Activated gamma-delta T cell treated with anti-CD3 and anti-CD28 coated beads, Interleukin-2, amount 50 U/mL, for 16 hours (primary cell): ENCODE measurements around the gene ZRANB1.

Experiments used
- DNase-seq: peaks from one replicate; pipeline ENCODE4 v3.0.0-alpha.2; 2020; ENCODE audit warnings: low read depth

The ZRANB1 gene

GRCh38 chr10:125020386-125020785 lies 78.5 kb downstream of the ZRANB1 start:
- DNase-seq: no peak

DNA sequence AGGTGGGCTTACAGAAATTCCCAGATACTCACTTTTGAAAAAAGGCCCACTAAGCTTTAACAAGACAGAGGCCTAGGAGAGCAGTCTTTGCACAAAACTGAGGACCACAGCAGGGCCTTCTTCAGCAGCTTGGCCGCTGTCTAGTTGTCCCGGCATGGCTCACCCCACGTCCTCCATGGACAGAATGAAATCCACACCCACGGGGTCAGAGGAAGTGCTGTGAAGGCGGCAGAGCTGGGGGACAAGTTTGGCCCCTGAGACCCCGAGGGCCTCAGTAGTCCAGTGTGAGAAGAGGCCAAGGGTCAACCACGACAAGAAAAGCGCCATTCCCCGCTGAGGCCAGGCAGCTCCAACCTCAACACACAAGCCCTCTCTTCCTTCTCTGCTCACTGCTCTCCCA lies 78.9 kb downstream of the ZRANB1 start:
- no peak for DNase-seq

DNA sequence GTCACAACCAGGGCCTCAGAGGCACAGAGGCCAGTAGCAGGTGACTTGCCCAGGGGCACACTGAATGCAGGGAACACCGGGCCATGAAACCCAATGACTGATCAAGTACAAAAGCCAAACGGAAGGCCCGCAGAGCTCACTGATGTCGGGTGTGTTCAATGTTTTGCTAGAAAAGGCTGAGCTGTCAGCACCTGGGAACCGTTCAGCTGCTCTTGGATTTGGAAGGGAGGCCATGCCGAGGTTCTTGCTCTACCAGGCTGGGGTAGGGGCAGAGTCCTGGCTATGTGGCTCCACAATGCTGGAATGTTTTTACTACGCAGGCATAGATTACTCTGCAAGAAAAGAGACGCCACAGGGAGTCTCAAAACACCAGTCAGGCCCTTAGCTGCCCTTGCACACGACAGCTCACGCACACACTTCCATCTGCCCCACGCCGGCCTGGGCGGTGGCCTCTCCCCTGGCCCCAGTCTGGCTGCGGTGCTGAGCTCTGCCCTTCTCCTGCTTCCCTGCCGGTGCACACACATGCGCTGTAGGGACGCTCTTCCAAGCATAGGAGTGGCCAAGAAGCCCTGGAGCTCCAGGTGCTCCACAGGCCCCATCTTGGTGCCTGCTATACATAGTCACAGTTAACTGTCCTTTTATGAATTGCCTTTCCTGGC lies 79.9 kb downstream of the ZRANB1 start:
- DNase-seq: no peak

GRCh38 chr10:125022671-125023070 lies 80.7 kb downstream of the ZRANB1 start:
- no peak for DNase-seq

DNA sequence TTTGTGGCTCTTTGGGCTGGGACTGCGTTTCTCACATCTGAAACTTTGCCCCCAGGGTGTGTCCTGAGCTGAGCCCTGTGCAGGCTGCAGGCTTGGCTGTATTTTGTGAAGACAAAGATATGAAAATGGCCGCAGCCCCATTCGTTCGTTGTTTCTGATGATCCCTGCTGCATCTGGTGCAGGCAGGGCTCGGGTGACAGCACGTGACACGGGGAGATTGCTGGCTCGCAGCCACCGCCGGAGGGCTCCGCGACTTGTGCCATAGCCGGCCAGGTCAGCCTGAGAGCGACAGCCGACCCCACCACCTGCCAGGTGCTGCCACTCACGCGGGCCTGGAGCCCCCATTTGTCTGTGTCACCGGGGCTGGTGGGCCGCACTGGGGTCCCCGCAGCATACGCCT lies 81.3 kb downstream of the ZRANB1 start:
- DNase-seq: no peak

- DNase-seq: no peak
Observed at GRCh38 chr10:125023862-125024496, 82.1 kb downstream of the ZRANB1 start.

DNA sequence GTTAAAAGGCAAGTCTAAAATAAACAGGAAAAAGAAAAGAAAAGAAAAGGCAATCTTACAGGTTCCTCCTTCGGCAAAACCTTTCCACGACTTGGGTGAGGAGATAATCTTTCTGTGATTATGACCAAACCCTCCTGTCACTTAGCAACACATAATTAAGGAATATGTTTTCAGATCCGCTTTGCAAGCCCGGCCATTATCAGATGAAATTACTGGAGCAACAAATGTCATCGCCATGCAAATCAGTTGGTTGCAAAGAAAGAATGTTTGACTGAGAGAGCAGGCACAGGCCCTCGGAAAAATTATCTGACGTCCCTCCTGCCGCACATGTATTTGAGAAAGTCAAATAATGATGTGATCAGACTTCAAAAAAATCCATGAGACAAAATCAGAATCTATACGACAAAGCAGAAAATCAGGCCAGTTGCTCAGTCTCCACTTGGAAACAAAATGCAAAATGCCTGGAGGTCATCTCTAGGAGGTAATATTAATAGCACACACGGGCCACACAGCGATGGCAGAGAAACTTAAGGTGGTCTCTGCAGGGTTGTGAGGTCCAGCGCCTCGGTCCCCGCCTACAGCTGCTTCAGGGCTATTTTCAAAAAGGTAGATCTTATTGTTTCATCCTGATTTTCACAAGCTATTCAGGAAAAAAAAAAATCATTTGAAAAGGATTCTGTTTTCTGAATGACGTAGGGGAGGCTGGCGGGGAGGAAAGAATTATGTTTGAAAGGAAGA lies 82.7 kb downstream of the ZRANB1 start:
- DNase-seq: no peak

- DNase-seq: no peak
Observed at GRCh38 chr10:125025341-125025740, 83.4 kb downstream of the ZRANB1 start.

GRCh38 chr10:125026036-125026931 lies 84.4 kb downstream of the ZRANB1 start:
- DNase-seq: no peak

DNA sequence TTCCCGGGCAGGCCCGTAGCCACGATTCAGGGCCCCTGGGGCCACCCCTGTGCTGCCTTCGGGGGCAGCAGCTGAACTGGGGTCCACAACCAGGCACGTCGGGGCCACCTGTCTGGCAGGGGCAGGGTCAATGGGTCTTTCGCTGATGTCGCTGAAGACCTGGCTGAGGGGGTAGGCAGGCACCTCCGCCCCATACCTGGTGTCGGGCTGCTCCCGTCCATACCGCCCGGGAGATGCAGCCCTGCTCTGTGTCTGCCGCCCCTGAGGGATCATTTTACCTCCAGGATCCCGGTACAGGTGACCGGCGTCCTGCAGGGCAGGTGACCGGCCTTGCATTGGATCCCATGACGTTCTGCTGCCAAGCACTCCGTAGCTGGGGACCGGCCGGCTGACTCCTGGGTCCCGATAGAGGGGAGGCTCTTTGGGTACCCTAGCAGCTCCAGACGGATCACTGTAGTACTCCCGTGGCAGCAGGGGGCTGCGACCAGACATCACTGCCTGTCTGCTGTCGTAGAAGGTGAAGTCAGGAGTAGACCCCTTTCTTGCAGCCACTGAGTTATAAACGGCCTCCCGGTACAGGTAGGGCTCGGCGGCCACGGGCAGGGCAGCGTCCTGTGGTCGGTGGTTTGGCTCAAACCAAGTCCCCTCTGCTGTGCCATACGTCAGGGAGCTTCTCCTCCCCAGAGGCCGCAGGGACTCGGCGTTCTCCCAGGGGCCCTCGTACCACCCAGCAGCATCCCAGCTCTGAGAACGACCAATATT lies 85.2 kb downstream of the ZRANB1 start:
- DNase-seq: no peak

GRCh38 chr10:125027871-125028869 lies 86.2 kb downstream of the ZRANB1 start:
- DNase-seq: no peak

- DNase-seq: no peak
Observed at GRCh38 chr10:125029584-125030242, 87.8 kb downstream of the ZRANB1 start.

DNA sequence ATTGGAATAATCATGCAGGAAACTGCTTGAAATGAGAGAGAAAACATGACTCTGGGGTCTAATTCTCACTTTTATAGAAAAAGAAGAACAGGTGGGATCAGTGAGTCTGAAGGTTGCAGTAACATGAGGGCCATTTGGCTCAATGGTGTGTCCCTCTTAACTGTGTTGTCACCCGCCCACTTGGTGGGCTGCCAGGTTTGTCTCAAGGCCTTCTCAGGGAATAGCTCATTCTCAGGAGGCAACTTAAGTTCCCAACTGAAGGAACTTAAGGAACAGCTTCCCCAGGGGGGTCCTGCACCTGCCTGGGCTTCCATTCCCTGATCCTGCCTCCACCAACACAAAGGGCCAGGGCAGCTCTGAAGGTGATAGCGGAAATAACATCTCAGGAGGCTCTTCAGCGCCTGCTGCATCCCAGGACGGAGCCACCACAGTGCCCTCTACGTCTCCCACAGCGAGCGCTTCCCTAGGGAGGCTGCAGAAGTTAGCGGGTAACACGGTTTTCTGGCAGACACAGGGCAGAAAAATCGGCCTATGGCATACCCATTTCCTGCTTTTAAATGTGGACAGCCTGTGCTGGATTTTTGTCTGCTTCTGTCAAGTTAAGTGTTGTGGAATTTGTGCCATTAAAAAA lies 88.8 kb downstream of the ZRANB1 start:
- no peak for DNase-seq

- no peak for DNase-seq
Observed at GRCh38 chr10:125032474-125033020, 90.6 kb downstream of the ZRANB1 start.

GRCh38 chr10:125033146-125033924 lies 91.4 kb downstream of the ZRANB1 start:
- no peak for DNase-seq

GRCh38 chr10:125034675-125035074 lies 92.8 kb downstream of the ZRANB1 start:
- no peak for DNase-seq

DNA sequence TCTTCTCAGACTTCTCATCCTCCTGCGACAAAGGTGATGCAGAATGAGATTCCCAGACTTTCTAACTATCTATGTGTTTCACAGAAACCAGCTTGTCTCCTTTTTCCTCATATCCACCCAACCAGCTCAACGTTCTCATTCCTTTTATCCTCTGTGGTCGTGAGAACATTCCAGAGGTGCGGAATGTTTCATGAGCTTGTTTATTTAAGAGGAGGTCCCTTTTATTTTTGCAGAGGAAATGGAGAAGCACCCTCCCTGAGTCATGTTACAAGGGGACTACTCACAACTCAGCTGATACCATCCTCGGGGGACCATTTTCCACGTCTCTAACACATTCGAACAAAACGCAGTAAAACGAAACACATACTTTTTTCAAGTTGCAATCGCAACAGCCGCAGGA lies 93.2 kb downstream of the ZRANB1 start:
- DNase-seq: no peak
